Loucy (cell line): ENCODE results near the gene ERGIC3.

Experiments used
- EZH2phosphoT487 ChIP-seq: fragments of 200-600 bp; IDR thresholded peaks from 2 replicates; pipeline ENCODE4 v1.6.1; 2018; ENCODE audit warnings: antibody characterized with exemption, mild to moderate bottlenecking, moderate library complexity, borderline replicate concordance
- TF ChIP-seq, protein P1 (sequence below): fragments of 200-600 bp; sonication (generic); conservative IDR thresholded peaks from 2 replicates; pipeline ENCODE4 v1.5.1; 2014; ENCODE audit warnings: mild to moderate bottlenecking, antibody characterized with exemption, low read length

DNA sequence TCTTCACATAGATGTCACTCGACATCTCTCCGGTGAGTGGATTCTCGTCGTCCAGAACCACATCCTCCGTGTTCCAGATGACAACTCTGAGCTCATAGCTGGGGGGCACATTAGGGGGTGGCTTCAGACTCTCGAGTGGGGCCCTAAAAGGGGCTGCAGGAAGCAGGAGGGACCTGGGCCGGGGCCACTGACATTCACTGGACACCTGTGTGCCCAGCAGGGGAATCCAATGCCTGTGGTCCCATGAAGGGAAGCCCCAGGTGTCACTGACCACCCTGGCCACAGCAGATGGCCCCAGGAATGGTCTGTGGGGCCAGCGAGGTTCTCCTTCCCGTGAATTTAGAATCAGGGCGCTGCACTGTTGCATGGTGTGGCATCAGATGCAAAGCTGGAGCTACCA is 18.7 kb downstream of the ERGIC3 start:
- TF ChIP-seq, protein P1, sequence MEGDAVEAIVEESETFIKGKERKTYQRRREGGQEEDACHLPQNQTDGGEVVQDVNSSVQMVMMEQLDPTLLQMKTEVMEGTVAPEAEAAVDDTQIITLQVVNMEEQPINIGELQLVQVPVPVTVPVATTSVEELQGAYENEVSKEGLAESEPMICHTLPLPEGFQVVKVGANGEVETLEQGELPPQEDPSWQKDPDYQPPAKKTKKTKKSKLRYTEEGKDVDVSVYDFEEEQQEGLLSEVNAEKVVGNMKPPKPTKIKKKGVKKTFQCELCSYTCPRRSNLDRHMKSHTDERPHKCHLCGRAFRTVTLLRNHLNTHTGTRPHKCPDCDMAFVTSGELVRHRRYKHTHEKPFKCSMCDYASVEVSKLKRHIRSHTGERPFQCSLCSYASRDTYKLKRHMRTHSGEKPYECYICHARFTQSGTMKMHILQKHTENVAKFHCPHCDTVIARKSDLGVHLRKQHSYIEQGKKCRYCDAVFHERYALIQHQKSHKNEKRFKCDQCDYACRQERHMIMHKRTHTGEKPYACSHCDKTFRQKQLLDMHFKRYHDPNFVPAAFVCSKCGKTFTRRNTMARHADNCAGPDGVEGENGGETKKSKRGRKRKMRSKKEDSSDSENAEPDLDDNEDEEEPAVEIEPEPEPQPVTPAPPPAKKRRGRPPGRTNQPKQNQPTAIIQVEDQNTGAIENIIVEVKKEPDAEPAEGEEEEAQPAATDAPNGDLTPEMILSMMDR, result no peak
- no peak for TF ChIP-seq EZH2phosphoT487
